GM12878 (cell line): ENCODE data around the gene USH1C. TPM values are rescaled to one million over a fixed set of nuclear protein-coding genes. Genes with fewer than 3 reads are reported as not detected.

ENCODE experiments used
- ATAC-seq: fragments of 200-7000 bp; cut with Tn5 transposase; 3 replicates; pipeline ENCODE4 v1.9.1; 2020; ENCODE audit warnings: mild to moderate bottlenecking, moderate library complexity
- BruUV-seq: library from RNA; stranded (reverse); fragments of 400-500 nt; replicated peaks from 2 replicates; lab custom pipeline; 2021; lab: Mats Ljungman, UMichigan
- CTCF ChIA-PET: fragments of 300-600 bp; sonication (Branson Sonifier 250); formaldehyde crosslinking; extraction: SDS; loops from one replicate; lab custom pipeline; 2021; ENCODE audit warnings: inconsistent platforms; lab: Yijun Ruan, JAX
- POLR2A ChIA-PET: fragments of 350-600 bp; formaldehyde crosslinking; extraction: SDS; loops from one replicate; lab custom pipeline; 2021; ENCODE audit warnings: inconsistent platforms; lab: Charles Lee
- RAD21 ChIA-PET: fragments of 300-600 bp; sonication (Branson Sonifier 250); formaldehyde crosslinking; loops from one replicate; lab custom pipeline; 2023; ENCODE audit warnings: antibody characterized with exemption; ENCODE audit not compliant: unreplicated experiment; lab: Charles Lee
- SMC1A ChIA-PET: fragments of 300-600 bp; sonication (Branson Sonifier 250); formaldehyde crosslinking; loops from one replicate; lab custom pipeline; 2023; ENCODE audit not compliant: unreplicated experiment, uncharacterized antibody; lab: Charles Lee
- DNase-seq: peaks from one replicate; pipeline ENCODE4 v3.0.0-alpha.2; 2011; ENCODE audit warnings: low read depth, low spot score
- FAIRE-seq: peaks from 3 replicates; lab custom pipeline; 2011; peaks lifted over from hg19 to GRCh38; lab: Jason Lieb, UNC
- H2AFZ ChIP-seq: 2 replicates; pipeline ENCODE4 v1.6.0; 2011; ENCODE audit warnings: low read depth, low read length, control low read depth; ENCODE audit not compliant: control insufficient read depth
- H3K27ac ChIP-seq: 2 replicates; pipeline ENCODE4 v1.5.1; 2011; ENCODE audit warnings: control low read depth; ENCODE audit not compliant: control insufficient read depth, insufficient read depth
- H3K27me3 ChIP-seq, 2 experiments: replicated peaks in 1 of 2; 2 replicates each; pipeline versions ENCODE4 v1.6.0 to v1.6.1; 2011; ENCODE audit warnings: low read length in 1 of 2; ENCODE audit not compliant: control insufficient read depth in 2 of 2, insufficient read depth in 2 of 2
- H3K36me3 ChIP-seq, 2 experiments: 2 replicates each; pipeline ENCODE4 v1.5.1; 2011; ENCODE audit warnings: low read length in 1 of 2; ENCODE audit not compliant: control insufficient read depth in 2 of 2, insufficient read depth in 2 of 2
- H3K4me1 ChIP-seq: 2 replicates; pipeline ENCODE4 v1.6.1; 2011; ENCODE audit warnings: mild to moderate bottlenecking, low read length, moderate library complexity, mixed read lengths; ENCODE audit not compliant: control insufficient read depth, insufficient read depth
- H3K4me2 ChIP-seq: 2 replicates; pipeline ENCODE4 v1.6.0; 2011; ENCODE audit warnings: control low read depth; ENCODE audit not compliant: control insufficient read depth, insufficient read depth
- H3K4me3 ChIP-seq: fragments of 200-600 bp; sonication (generic); 2 replicates; pipeline ENCODE4 v1.5.1; 2016
- H3K79me2 ChIP-seq: 2 replicates; pipeline ENCODE4 v1.6.0; 2011; ENCODE audit warnings: low read length; ENCODE audit not compliant: control insufficient read depth, insufficient read depth
- H3K9ac ChIP-seq: 2 replicates; pipeline ENCODE4 v1.8.0; 2011; ENCODE audit warnings: low read length, control low read depth, mixed read lengths; ENCODE audit not compliant: control insufficient read depth, insufficient read depth
- H3K9me3 ChIP-seq: replicated peaks from 3 replicates; pipeline ENCODE4 v1.5.1; 2011; ENCODE audit warnings: mild to moderate bottlenecking, low read length; ENCODE audit not compliant: control insufficient read depth, insufficient read depth
- H4K20me1 ChIP-seq: 2 replicates; pipeline ENCODE4 v1.6.0; 2011; ENCODE audit not compliant: control insufficient read depth, insufficient read depth
- BRCA1 ChIP-seq: IDR thresholded peaks from 2 replicates; pipeline ENCODE4 v1.6.1; 2011; ENCODE audit warnings: low read depth, low read length, improper control_type of control experiment
- CHD4 ChIP-seq: fragments of 200-600 bp; sonication (generic); IDR thresholded peaks from 2 replicates; pipeline ENCODE4 v1.6.1; 2016; ENCODE audit warnings: mild to moderate bottlenecking
- DPF2 ChIP-seq: fragments of 450-650 bp; IDR thresholded peaks from 2 replicates; pipeline ENCODE4 v1.6.1; 2017; ENCODE audit warnings: mild to moderate bottlenecking
- IKZF2 ChIP-seq, 2 experiments: fragments of 450-650 bp; IDR thresholded peaks; 2 replicates each; pipeline ENCODE4 v1.6.1; 2017; ENCODE audit warnings: mild to moderate bottlenecking in 2 of 2, moderate library complexity in 2 of 2
- JUND ChIP-seq: IDR thresholded peaks from 2 replicates; pipeline ENCODE4 v1.6.1; 2012; ENCODE audit warnings: low read depth, mild to moderate bottlenecking, low read length, improper control_type of control experiment, moderate library complexity
- MEF2A ChIP-seq: IDR thresholded peaks from 2 replicates; pipeline ENCODE4 v1.6.1; 2011; ENCODE audit warnings: low read depth, mild to moderate bottlenecking, low read length, moderate library complexity; ENCODE audit not compliant: insufficient read depth
- POU2F2 ChIP-seq: IDR thresholded peaks from 3 replicates; pipeline ENCODE4 v1.6.1; 2011; ENCODE audit warnings: low read depth, mild to moderate bottlenecking, low read length, borderline replicate concordance
- PRDM15 ChIP-seq: fragments of 450-650 bp; formaldehyde crosslinking; IDR thresholded peaks from 2 replicates; pipeline ENCODE4 v1.4.0; 2020; ENCODE audit warnings: mild to moderate bottlenecking, moderate library complexity
- RBBP5 ChIP-seq: fragments of 200-600 bp; sonication (generic); conservative IDR thresholded peaks from 2 replicates; pipeline ENCODE4 v1.6.1; 2016
- TARDBP ChIP-seq: IDR thresholded peaks from 2 replicates; pipeline ENCODE4 v1.6.1; 2016; ENCODE audit warnings: borderline replicate concordance
- USF2 ChIP-seq: IDR thresholded peaks from 2 replicates; pipeline ENCODE4 v1.6.1; 2011; ENCODE audit warnings: low read depth, low read length, improper control_type of control experiment, borderline replicate concordance
- YBX1 ChIP-seq: fragments of 450-650 bp; IDR thresholded peaks from 2 replicates; pipeline ENCODE4 v1.6.1; 2016; ENCODE audit warnings: antibody characterized with exemption
- YY1 ChIP-seq: IDR thresholded peaks from 2 replicates; pipeline ENCODE4 v1.6.1; 2011; ENCODE audit warnings: low read depth, mild to moderate bottlenecking, low read length
- WGBS: methylation state at CpG from one replicate; pipeline ENCODE4 v1.1.6; 2016; ENCODE audit warnings: low lambda C conversion rate; ENCODE audit not compliant: insufficient replicate concordance, insufficient coverage; ENCODE audit errors: missing lambda C conversion rate; 5-methylcytosine and 5-hydroxymethylcytosine counted together
- in situ Hi-C: fragments of 300-500 bp; cut with MboI; formaldehyde crosslinking; loops from 9 replicates; pipeline ENCODE4 v1.14.3; 2018; ENCODE audit warnings: mixed read lengths
- intact Hi-C: fragments of 100-400 bp; cut with micrococcal nuclease; formaldehyde crosslinking; loops from one replicate; pipeline ENCODE4 v1.14.2; 2022; ENCODE audit not compliant: unreplicated experiment
- polyA plus RNA-seq, 11 experiments: library from polyadenylated mRNA; depleted of rRNA in 4 of 11; unstranded in 6 of 11; stranded (reverse) in 5 of 11; fragments of >200 nt; fragmentation: Nextera tagmentation in 4 of 11; fragmentation: Illumina TruSeq in 1 of 11; extraction: Ambion mirVana in 4 of 11; extraction: Trizol in 1 of 11; gene quantifications; 1 replicate in 1 of 11; 2 replicates in 10 of 11; pipeline versions ENCODE4 v1.2.1 to v1.2.3, GENCODE V29; 2011 to 2016; ENCODE audit warnings: inconsistent platforms in 2 of 11, missing spikeins in 2 of 11, low read depth in 1 of 11
- total RNA-seq, 4 experiments: library from RNA; depleted of rRNA in 3 of 4; stranded (reverse); fragments of >200 nt in 3 of 4; fragmentation: Illumina TruSeq in 1 of 4; extraction: Trizol in 1 of 4; gene quantifications; 2 replicates each; pipeline versions ENCODE4 v1.2.1 to v1.2.3, GENCODE V29; 2013 to 2021
- TF ChIP-seq, protein P1 (sequence below): fragments of 450-650 bp; IDR thresholded peaks from 2 replicates; pipeline ENCODE4 v1.6.1; 2017; ENCODE audit warnings: low read depth, mild to moderate bottlenecking, moderate library complexity
- TF ChIP-seq, protein P2 (sequence below): fragments of 450-650 bp; IDR thresholded peaks from 2 replicates; pipeline ENCODE4 v1.6.1; 2018; ENCODE audit warnings: borderline replicate concordance, mild to moderate bottlenecking; ENCODE audit not compliant: partially characterized antibody

Gene USH1C
- total and polyA plus RNA-seq, 10 of the 15 experiments (the other 5 are each of a cell fraction or from before 2014, with no cell fraction given), result not detected

GRCh38 chr11:17526931-17527627, 17.1 kb downstream of the USH1C start (continued):
- TF ChIP-seq PRDM15 (CRISPR knock-in tag) (no peak), RBBP5 (no peak), JUND (no peak), TARDBP (no peak)
- TF ChIP-seq, protein P1, sequence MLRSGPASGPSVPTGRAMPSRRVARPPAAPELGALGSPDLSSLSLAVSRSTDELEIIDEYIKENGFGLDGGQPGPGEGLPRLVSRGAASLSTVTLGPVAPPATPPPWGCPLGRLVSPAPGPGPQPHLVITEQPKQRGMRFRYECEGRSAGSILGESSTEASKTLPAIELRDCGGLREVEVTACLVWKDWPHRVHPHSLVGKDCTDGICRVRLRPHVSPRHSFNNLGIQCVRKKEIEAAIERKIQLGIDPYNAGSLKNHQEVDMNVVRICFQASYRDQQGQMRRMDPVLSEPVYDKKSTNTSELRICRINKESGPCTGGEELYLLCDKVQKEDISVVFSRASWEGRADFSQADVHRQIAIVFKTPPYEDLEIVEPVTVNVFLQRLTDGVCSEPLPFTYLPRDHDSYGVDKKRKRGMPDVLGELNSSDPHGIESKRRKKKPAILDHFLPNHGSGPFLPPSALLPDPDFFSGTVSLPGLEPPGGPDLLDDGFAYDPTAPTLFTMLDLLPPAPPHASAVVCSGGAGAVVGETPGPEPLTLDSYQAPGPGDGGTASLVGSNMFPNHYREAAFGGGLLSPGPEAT, result no peak

DNA sequence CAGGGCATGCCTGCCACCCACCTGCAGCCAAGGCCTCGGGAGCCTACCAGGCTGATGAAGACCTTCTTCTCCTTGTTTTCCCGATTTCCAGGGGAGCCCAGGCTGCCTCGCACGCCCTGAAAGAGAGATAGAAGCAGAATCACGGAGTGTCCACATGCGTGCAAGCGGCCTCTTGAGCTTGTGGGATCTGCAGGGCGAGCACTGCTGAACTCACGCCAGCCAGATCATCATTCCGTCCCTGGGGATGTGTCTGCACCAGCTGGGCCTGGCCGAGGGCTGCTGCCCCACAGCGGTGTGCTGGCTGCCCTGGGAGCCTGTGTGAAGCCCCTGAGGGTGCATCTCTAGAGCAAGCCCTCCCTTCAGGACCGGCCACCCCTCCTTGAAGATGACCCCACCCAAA, 17.9 kb downstream of the USH1C start:
- H3K36me3 ChIP-seq, result no peaks in the 10 kb centered on the region
- H4K20me1 ChIP-seq, result peaks cover 4% of the 10 kb centered on the region; the same call in 1 of the 2 replicates
- no peak for ATAC-seq
- peaks cover 0 to 3% of the 10 kb centered on the region in 2 experiments; a peak in 1 of 4 replicates for H3K27me3 ChIP-seq
- ChIA-PET CTCF (interaction anchor here (0.7 to 1.9 kb wide), 3 partner anchors 9 to 296 kb away, joined by 3 to 5 read pairs (median 3); no protein-coding TSS in a partner anchor), RAD21 (no interaction called here), POLR2A (no interaction called here), SMC1A (interaction anchor here (2.9 kb wide), 1 partner anchor 142 kb away, joined by 22 read pairs; no protein-coding TSS in a partner anchor)
- no peak for FAIRE-seq
- H3K79me2 ChIP-seq, result no peaks in the 10 kb centered on the region
- H3K4me1 ChIP-seq, result no peaks in the 10 kb centered on the region
- 16% methylated on average over 13 of the region's 13 CpGs for WGBS
- no peak overlapping the region for H3K4me2 ChIP-seq
- H3K9ac ChIP-seq, result no peak overlapping the region
- no peak for DNase-seq
- H3K9me3 ChIP-seq, result no peaks in the 10 kb centered on the region
- in situ Hi-C loops (no loop called here), intact Hi-C loops (no loop called here)
- no TSS peak for BruUV-seq
- no peak overlapping the region for H2AFZ ChIP-seq
- H3K4me3 ChIP-seq, result no peak overlapping the region
- no peak overlapping the region for H3K27ac ChIP-seq
- TF ChIP-seq, protein P2, sequence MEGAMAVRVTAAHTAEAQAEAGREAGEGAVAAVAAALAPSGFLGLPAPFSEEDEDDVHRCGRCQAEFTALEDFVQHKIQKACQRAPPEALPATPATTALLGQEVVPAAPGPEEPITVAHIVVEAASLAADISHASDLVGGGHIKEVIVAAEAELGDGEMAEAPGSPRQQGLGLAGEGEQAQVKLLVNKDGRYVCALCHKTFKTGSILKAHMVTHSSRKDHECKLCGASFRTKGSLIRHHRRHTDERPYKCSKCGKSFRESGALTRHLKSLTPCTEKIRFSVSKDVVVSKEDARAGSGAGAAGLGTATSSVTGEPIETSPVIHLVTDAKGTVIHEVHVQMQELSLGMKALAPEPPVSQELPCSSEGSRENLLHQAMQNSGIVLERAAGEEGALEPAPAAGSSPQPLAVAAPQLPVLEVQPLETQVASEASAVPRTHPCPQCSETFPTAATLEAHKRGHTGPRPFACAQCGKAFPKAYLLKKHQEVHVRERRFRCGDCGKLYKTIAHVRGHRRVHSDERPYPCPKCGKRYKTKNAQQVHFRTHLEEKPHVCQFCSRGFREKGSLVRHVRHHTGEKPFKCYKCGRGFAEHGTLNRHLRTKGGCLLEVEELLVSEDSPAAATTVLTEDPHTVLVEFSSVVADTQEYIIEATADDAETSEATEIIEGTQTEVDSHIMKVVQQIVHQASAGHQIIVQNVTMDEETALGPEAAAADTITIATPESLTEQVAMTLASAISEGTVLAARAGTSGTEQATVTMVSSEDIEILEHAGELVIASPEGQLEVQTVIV, result no peak
- TF ChIP-seq YBX1 (no peak), DPF2 (no peak), YY1 (no peak), BRCA1 (no peak), MEF2A (no peak), IKZF2 (IDR thresholded peaks at IDR 0.05) (no peak), POU2F2 (no peak), CHD4 (no peak), USF2 (no peak)
